ENCODE results near the gene COL5A1. TPM values are rescaled to one million over a fixed set of nuclear protein-coding genes. Genes with fewer than 3 reads are reported as not detected.

The COL5A1 gene
- polyA plus RNA-seq, 3 donors = 0.01 TPM; not detected in 2

DNA sequence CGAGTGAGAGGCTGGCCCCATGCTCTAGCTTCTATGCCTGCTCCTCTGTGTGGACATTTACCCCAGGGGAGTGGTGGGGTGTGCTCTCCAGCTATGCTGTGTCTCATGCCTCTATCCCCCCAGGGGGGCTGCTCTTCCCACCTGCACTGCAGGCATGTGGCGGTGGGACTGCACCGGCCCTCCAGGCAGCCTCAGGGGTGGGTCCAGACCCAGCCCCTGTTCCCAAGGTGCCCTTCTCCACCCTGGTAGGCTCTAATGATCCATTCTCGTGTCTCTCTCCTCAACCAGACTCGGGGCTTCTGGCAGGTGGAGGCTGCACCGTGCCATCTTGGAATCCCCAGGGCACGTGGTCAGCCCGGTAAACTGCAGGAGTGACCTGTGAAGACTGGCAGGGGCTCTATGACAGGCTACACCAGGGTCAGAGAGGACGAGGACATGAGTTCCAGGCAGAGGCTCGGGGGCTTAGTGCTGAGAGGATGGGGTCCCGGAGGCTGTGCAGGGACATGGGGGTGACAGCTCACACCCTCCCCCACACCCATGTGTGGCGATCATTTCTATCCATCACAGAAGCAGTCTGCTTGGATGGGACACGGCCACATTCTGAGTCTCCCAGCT lies 22.7 kb upstream of the COL5A1 start:
- H3K27ac ChIP-seq (ENCODE audit: low read depth in 1 of 2, low read length in 2 of 2) = no peak overlapping the region
- intact Hi-C loops (cut with micrococcal nuclease) = no loop called here
- H3K27ac Mint-ChIP-seq = no peak overlapping the region
- H3K9me3 Mint-ChIP-seq = peaks cover 0 to 7% (median 4%) of the 10 kb centered on the region in 7 donors
- no peak overlapping the region for H3K4me3 Mint-ChIP-seq
- H3K4me1 ChIP-seq (ENCODE audit: control insufficient read depth in 1 of 2, insufficient read depth in 2 of 2, low read length in 2 of 2) = no peaks in the 10 kb centered on the region
- no peaks in the 10 kb centered on the region for H3K9me3 ChIP-seq (replicated peaks in 1 of 2; ENCODE audit: control insufficient read depth in 1 of 2, insufficient read depth in 1 of 2, low read length in 2 of 2)
- no peaks in the 10 kb centered on the region for H3K79me2 ChIP-seq (ENCODE audit: insufficient read depth, low read length)
- no peak overlapping the region for H2AFZ ChIP-seq (ENCODE audit: insufficient read depth, low read depth, low read length, poor library complexity, severe bottlenecking)
- no peaks in the 10 kb centered on the region for H3K36me3 ChIP-seq (replicated peaks in 1 of 2; ENCODE audit: control insufficient read depth in 1 of 2, insufficient read depth in 2 of 2, low read length in 2 of 2)
- no peaks in the 10 kb centered on the region for H3K27me3 ChIP-seq (ENCODE audit: control insufficient read depth in 2 of 2, insufficient read depth in 2 of 2, low read length in 2 of 2)
- WGBS (ENCODE audit: insufficient coverage) = 89% methylated on average over 8 of the region's 13 CpGs
- no peak overlapping the region for H3K4me3 ChIP-seq (replicated peaks in 1 of 3; ENCODE audit: low read depth in 2 of 3, low read length in 3 of 3)
- DNase-seq = no peak
- no peaks in the 10 kb centered on the region for H3K36me3 Mint-ChIP-seq
- peaks cover 6 to 10% (median 8%) of the 10 kb centered on the region in 3 donors for H3K27me3 Mint-ChIP-seq (ENCODE audit: low read depth in 3 of 3)
- H3K9ac ChIP-seq (ENCODE audit: insufficient read depth, low read length, poor library complexity, severe bottlenecking) = no peak overlapping the region
- H4K20me1 ChIP-seq (ENCODE audit: insufficient read depth, low read length) = no peaks in the 10 kb centered on the region
- TF ChIP-seq, protein P1, sequence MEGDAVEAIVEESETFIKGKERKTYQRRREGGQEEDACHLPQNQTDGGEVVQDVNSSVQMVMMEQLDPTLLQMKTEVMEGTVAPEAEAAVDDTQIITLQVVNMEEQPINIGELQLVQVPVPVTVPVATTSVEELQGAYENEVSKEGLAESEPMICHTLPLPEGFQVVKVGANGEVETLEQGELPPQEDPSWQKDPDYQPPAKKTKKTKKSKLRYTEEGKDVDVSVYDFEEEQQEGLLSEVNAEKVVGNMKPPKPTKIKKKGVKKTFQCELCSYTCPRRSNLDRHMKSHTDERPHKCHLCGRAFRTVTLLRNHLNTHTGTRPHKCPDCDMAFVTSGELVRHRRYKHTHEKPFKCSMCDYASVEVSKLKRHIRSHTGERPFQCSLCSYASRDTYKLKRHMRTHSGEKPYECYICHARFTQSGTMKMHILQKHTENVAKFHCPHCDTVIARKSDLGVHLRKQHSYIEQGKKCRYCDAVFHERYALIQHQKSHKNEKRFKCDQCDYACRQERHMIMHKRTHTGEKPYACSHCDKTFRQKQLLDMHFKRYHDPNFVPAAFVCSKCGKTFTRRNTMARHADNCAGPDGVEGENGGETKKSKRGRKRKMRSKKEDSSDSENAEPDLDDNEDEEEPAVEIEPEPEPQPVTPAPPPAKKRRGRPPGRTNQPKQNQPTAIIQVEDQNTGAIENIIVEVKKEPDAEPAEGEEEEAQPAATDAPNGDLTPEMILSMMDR (IDR thresholded peaks at IDR 0.05) = no peak
- H3K4me2 ChIP-seq (replicated peaks; ENCODE audit: extremely low read depth, low read length, poor library complexity, severe bottlenecking) = no peak overlapping the region
- no peaks in the 10 kb centered on the region for H3K4me1 Mint-ChIP-seq

DNA sequence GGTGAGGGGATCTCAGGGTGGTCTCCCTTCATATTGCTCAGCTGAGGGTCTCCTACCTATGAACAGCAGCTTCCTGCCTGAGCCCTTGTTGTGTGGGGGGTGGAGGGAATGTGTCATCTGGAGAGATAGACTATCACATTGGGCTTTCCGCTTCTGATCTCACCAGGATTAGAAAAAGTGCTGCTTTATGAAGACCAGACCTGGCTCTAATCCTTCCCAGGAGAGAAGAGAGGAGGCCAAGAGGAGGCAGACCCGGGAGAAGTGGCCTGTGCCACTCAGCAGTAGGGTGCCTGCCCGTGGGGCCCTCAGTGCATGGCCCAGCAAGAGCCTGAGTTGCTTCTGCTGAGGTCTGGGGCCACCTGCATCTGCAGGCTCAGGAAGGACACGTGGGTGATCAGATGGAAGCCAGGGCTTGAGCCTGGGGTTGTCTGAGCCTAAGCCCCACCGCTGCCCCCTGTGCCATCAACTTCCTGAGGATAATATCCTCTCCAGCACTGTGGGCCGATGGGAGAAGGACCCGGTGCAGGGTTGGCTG lies 22.1 kb upstream of the COL5A1 start:
- 88% methylated on average over 6 of the region's 7 CpGs for WGBS (ENCODE audit: insufficient coverage)
- no peak for DNase-seq
- no peak overlapping the region for H3K4me3 Mint-ChIP-seq

More for the DNA sequence above, 22.1 kb upstream of the COL5A1 start:
- TF ChIP-seq, protein P1 (IDR thresholded peaks at IDR 0.05) = no peak
- Histone ChIP-seq H3K9me3 (replicated peaks in 1 of 2; ENCODE audit: control insufficient read depth in 1 of 2, insufficient read depth in 1 of 2, low read length in 2 of 2) (no peaks in the 10 kb centered on the region), H3K36me3 (replicated peaks in 1 of 2; ENCODE audit: control insufficient read depth in 1 of 2, insufficient read depth in 2 of 2, low read length in 2 of 2) (no peaks in the 10 kb centered on the region), H3K4me1 (ENCODE audit: control insufficient read depth in 1 of 2, insufficient read depth in 2 of 2, low read length in 2 of 2) (no peaks in the 10 kb centered on the region), H2AFZ (ENCODE audit: insufficient read depth, low read depth, low read length, poor library complexity, severe bottlenecking) (no peak overlapping the region), H3K4me2 (replicated peaks; ENCODE audit: extremely low read depth, low read length, poor library complexity, severe bottlenecking) (no peak overlapping the region), H3K9ac (ENCODE audit: insufficient read depth, low read length, poor library complexity, severe bottlenecking) (no peak overlapping the region), H3K4me3 (replicated peaks in 1 of 3; ENCODE audit: low read depth in 2 of 3, low read length in 3 of 3) (no peak overlapping the region), H4K20me1 (ENCODE audit: insufficient read depth, low read length) (no peaks in the 10 kb centered on the region), H3K27ac (ENCODE audit: low read depth in 1 of 2, low read length in 2 of 2) (no peak overlapping the region), H3K27me3 (ENCODE audit: control insufficient read depth in 2 of 2, insufficient read depth in 2 of 2, low read length in 2 of 2) (no peaks in the 10 kb centered on the region), H3K79me2 (ENCODE audit: insufficient read depth, low read length) (no peaks in the 10 kb centered on the region)
- intact Hi-C loops (cut with micrococcal nuclease) = no loop called here
- peak overlapping the region in 1 of 7 donors; percentile 35 for H3K27ac Mint-ChIP-seq
- peaks cover 6 to 11% (median 7%) of the 10 kb centered on the region in 3 donors for H3K27me3 Mint-ChIP-seq (ENCODE audit: low read depth in 3 of 3)
- H3K36me3 Mint-ChIP-seq = no peaks in the 10 kb centered on the region
- H3K4me1 Mint-ChIP-seq = no peaks in the 10 kb centered on the region
- H3K9me3 Mint-ChIP-seq = peaks cover 0 to 3% (median 0%) of the 10 kb centered on the region in 7 donors

Data from CD14-positive monocyte (primary cell).